HCT116 (cell line): ENCODE measurements around the gene AKAP1.

Experiments used
- CEBPB ChIP-seq: IDR thresholded peaks from 2 replicates; pipeline ENCODE4 v1.6.1; 2012; ENCODE audit warnings: low read depth
- EZH2 ChIP-seq: fragments of 200-600 bp; sonication (generic); IDR thresholded peaks from 2 replicates; pipeline ENCODE4 v1.6.1; 2017; ENCODE audit warnings: antibody characterized with exemption, mixed run types
- POLR2A ChIP-seq: IDR thresholded peaks from 2 replicates; pipeline ENCODE4 v1.7.0; 2011; ENCODE audit warnings: borderline replicate concordance; ENCODE audit not compliant: insufficient read depth, insufficient read length; ENCODE audit errors: extremely low read depth
- POLR2AphosphoS5 ChIP-seq: IDR thresholded peaks from 2 replicates; pipeline ENCODE4 v1.6.1; 2011; ENCODE audit warnings: mild to moderate bottlenecking, low read depth, low read length, moderate library complexity
- RAD21 ChIP-seq: IDR thresholded peaks from 2 replicates; pipeline ENCODE4 v1.6.1; 2012; ENCODE audit warnings: low read depth, mild to moderate bottlenecking
- SP1 ChIP-seq: IDR thresholded peaks from 2 replicates; pipeline ENCODE4 v1.6.1; 2012; ENCODE audit warnings: low read depth
- YY1 ChIP-seq: IDR thresholded peaks from 2 replicates; pipeline ENCODE4 v1.6.1; 2011; ENCODE audit warnings: low read length, low read depth, moderate library complexity, mild to moderate bottlenecking; ENCODE audit not compliant: insufficient replicate concordance; ENCODE audit errors: extremely low read depth
- TF ChIP-seq, protein P1 (sequence below), 3 experiments: fragments of 200-600 bp in 1 of 3; sonication (generic) in 1 of 3; IDR thresholded peaks in 2 of 3; conservative IDR thresholded peaks in 1 of 3; 2 replicates each; pipeline ENCODE4 v1.5.1; 2012 to 2017; ENCODE audit warnings: low read depth in 2 of 3, low read length in 2 of 3, antibody characterized with exemption in 1 of 3, borderline replicate concordance in 1 of 3, control low read depth in 1 of 3, mild to moderate bottlenecking in 1 of 3, mixed read lengths in 1 of 3, mixed run types in 1 of 3, moderate library complexity in 1 of 3; ENCODE audit not compliant: insufficient read depth in 1 of 3
- TF ChIP-seq, protein P2 (sequence below): IDR thresholded peaks from 2 replicates; pipeline ENCODE4 v1.6.1; 2012; ENCODE audit warnings: low read depth

DNA sequence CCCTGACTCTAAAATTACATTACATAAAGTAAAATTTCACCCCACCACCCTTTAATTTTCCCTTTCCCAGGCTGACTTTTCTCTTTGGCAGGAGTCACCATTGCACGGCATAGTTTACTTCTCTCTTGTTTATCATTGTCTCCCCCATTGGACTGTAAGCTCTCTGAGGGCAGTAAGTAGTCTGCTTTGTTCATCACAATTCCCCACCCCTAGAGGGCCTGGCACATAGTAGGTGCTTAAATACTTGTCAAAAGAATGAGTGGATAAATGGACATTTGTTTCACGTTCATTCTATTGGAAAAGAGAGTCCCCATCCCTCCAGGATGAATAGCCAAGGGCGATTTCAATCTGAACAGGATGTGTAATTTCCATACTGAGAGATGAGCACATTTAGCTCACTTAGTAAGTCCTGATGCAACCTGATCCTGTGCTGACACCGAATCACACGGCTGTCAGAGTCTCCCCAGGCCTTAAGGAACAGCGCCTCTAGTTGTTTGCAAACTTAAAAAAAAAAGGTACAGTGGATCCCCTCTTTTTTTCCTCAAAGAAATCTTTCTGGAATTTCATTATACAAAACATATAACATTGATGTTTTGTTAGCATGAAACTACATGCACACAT lies 54.0 kb downstream of the AKAP1 start:
- TF ChIP-seq POLR2AphosphoS5 = no peak
- no peak for TF ChIP-seq SP1
- TF ChIP-seq RAD21 = no peak
- TF ChIP-seq, protein P1, sequence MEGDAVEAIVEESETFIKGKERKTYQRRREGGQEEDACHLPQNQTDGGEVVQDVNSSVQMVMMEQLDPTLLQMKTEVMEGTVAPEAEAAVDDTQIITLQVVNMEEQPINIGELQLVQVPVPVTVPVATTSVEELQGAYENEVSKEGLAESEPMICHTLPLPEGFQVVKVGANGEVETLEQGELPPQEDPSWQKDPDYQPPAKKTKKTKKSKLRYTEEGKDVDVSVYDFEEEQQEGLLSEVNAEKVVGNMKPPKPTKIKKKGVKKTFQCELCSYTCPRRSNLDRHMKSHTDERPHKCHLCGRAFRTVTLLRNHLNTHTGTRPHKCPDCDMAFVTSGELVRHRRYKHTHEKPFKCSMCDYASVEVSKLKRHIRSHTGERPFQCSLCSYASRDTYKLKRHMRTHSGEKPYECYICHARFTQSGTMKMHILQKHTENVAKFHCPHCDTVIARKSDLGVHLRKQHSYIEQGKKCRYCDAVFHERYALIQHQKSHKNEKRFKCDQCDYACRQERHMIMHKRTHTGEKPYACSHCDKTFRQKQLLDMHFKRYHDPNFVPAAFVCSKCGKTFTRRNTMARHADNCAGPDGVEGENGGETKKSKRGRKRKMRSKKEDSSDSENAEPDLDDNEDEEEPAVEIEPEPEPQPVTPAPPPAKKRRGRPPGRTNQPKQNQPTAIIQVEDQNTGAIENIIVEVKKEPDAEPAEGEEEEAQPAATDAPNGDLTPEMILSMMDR (IDR thresholded peaks at IDR 0.05 in 2 of 3, conservative IDR thresholded peaks at IDR 0.05 in 1 of 3; ENCODE audit: borderline replicate concordance in 1 of 3, insufficient read depth in 1 of 3, low read depth in 2 of 3, low read length in 2 of 3) = no peak
- no peak for TF ChIP-seq CEBPB
- TF ChIP-seq, protein P2, sequence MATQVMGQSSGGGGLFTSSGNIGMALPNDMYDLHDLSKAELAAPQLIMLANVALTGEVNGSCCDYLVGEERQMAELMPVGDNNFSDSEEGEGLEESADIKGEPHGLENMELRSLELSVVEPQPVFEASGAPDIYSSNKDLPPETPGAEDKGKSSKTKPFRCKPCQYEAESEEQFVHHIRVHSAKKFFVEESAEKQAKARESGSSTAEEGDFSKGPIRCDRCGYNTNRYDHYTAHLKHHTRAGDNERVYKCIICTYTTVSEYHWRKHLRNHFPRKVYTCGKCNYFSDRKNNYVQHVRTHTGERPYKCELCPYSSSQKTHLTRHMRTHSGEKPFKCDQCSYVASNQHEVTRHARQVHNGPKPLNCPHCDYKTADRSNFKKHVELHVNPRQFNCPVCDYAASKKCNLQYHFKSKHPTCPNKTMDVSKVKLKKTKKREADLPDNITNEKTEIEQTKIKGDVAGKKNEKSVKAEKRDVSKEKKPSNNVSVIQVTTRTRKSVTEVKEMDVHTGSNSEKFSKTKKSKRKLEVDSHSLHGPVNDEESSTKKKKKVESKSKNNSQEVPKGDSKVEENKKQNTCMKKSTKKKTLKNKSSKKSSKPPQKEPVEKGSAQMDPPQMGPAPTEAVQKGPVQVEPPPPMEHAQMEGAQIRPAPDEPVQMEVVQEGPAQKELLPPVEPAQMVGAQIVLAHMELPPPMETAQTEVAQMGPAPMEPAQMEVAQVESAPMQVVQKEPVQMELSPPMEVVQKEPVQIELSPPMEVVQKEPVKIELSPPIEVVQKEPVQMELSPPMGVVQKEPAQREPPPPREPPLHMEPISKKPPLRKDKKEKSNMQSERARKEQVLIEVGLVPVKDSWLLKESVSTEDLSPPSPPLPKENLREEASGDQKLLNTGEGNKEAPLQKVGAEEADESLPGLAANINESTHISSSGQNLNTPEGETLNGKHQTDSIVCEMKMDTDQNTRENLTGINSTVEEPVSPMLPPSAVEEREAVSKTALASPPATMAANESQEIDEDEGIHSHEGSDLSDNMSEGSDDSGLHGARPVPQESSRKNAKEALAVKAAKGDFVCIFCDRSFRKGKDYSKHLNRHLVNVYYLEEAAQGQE = no peak
- TF ChIP-seq EZH2 = no peak
- no peak for TF ChIP-seq YY1
- no peak for TF ChIP-seq POLR2A
